HG03469 (cell line): ENCODE results near the gene BAIAP2L1.

Source experiments
- ATAC-seq: cut with Tn5 transposase; IDR thresholded peaks from one replicate; pipeline ENCODE4 v1.9.1; 2021; ENCODE audit warnings: mild to moderate bottlenecking, moderate library complexity, moderate number of reproducible peaks; ENCODE audit not compliant: unreplicated experiment

The BAIAP2L1 gene

GRCh38 chr7:98242342-98242741 is 158.5 kb downstream of the BAIAP2L1 start:
- no peak for ATAC-seq

GRCh38 chr7:98241674-98242241 is 159.1 kb downstream of the BAIAP2L1 start:
- no peak for ATAC-seq
